GM10248 (cell line): ENCODE measurements around the gene TACC2.

Experiments
- CTCF ChIA-PET: fragments of 300-600 bp; sonication (Branson Sonifier 250); formaldehyde crosslinking; extraction: SDS; loops from one replicate; lab custom pipeline; 2021; ENCODE audit warnings: antibody characterized with exemption; lab: Yijun Ruan, JAX
- POLR2A ChIA-PET: fragments of 350-650 bp; sonication (Branson Sonifier 250); formaldehyde crosslinking; extraction: SDS; loops from one replicate; lab custom pipeline; 2020; ENCODE audit warnings: antibody characterized with exemption; lab: Yijun Ruan, JAX
- DNase-seq: peaks from one replicate; pipeline ENCODE4 v3.0.0; 2012; ENCODE audit errors: extremely low spot score
- TF ChIP-seq, protein P1 (sequence below): IDR thresholded peaks from 2 replicates; pipeline ENCODE4 v1.5.1; 2012; ENCODE audit warnings: mild to moderate bottlenecking, low read depth; ENCODE audit errors: extremely low read depth, missing control alignments, control extremely low read depth

TACC2 gene

DNA sequence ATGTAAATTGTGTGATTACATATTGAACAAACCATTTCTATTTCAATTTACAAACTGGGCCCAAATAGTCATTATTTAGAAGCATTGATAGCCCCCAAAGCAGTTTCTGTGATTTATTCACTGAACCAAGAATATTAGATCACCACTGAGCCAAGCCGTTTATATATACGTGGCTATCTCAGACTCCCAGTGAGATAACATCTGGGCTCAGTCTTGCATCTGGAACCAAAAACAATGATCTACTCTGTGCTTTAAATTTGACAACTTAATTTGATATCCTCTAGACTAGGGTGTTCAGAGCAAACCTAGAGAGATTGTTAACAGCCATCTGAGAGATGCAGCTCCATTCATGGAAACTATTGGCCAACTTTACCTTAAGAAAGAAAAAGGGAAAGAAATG, 240.7 kb downstream of the TACC2 start:
- POLR2A ChIA-PET = no interaction called here
- CTCF ChIA-PET = no interaction called here
- TF ChIP-seq, protein P1, sequence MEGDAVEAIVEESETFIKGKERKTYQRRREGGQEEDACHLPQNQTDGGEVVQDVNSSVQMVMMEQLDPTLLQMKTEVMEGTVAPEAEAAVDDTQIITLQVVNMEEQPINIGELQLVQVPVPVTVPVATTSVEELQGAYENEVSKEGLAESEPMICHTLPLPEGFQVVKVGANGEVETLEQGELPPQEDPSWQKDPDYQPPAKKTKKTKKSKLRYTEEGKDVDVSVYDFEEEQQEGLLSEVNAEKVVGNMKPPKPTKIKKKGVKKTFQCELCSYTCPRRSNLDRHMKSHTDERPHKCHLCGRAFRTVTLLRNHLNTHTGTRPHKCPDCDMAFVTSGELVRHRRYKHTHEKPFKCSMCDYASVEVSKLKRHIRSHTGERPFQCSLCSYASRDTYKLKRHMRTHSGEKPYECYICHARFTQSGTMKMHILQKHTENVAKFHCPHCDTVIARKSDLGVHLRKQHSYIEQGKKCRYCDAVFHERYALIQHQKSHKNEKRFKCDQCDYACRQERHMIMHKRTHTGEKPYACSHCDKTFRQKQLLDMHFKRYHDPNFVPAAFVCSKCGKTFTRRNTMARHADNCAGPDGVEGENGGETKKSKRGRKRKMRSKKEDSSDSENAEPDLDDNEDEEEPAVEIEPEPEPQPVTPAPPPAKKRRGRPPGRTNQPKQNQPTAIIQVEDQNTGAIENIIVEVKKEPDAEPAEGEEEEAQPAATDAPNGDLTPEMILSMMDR = no peak
- no peak for DNase-seq

DNA sequence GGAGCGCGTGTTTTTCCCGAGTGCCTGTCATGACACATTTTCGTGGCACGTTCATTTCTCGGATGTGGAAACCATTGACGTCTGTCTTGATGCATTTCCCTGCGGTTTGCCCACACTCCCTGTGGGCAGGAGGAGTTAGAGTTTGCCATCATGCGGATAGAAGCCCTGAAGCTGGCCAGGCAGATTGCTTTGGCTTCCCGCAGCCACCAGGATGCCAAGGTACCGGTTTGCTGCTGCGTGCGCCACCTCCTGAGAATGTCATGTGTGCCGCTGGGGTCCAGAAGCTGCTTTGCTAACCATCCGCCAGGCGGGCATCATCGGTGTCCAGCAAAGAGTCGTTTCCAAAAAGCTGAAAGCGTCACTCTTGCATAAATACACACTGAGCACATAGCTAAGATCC, 241.3 kb downstream of the TACC2 start:
- CTCF ChIA-PET = no interaction called here
- no peak for DNase-seq
- POLR2A ChIA-PET = no interaction called here
- TF ChIP-seq, protein P1 = no peak

DNA sequence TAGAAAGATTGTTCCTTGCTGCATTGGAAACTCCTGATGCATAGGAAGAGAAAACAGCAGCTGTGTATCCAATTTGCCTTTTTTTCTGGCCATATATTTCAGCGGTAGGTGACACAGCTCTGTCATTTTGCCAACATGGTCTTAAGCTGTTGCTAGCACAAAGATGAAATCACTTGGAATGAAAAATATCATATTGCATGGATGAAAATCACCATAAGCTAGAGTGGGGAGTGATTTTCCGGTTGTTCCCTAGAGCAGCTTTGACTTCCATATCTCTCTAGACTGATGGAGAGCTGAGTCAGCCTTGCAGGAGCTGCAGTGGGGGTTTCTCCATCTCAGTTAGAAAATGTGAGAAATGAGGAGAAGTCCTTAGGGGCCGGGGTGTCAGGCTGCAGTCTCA, 243.8 kb downstream of the TACC2 start:
- TF ChIP-seq, protein P1 = no peak
- no peak for DNase-seq
- ChIA-PET POLR2A (no interaction called here), CTCF (interaction anchor here (1.0 to 1.3 kb wide), 2 partner anchors 9 to 35 kb away, joined by 3 to 5 read pairs; no protein-coding TSS in a partner anchor)

DNA sequence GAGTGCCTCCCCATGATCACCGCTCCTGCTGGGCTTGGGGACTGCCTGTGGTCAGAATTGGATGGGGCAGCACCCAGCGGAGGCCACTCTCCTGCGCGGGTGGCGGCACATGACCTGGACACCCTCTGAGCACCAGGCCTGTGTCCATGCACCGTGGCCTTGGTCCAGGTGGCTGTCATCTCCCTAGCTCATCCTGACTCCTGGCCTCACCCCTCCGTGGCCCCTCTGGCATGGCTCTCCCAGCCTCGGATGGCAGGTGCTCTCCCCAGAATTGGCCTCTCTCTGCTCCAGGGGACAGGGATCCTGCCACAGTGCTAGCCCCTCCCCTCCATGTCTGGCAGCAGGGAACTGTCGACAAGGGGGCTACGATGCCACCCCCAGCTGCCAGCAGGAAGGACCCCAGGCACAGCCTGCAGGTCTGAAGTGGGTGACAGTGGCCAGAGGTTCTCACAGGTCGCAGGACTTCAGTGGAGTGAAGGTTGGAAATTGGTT, 244.9 kb downstream of the TACC2 start:
- CTCF ChIA-PET = interaction anchor here (1.0 kb wide), 2 partner anchors 34 to 65 kb away, joined by 3 read pairs; no protein-coding TSS in a partner anchor
- TF ChIP-seq, protein P1 = no peak
- POLR2A ChIA-PET = no interaction called here
- no peak for DNase-seq

DNA sequence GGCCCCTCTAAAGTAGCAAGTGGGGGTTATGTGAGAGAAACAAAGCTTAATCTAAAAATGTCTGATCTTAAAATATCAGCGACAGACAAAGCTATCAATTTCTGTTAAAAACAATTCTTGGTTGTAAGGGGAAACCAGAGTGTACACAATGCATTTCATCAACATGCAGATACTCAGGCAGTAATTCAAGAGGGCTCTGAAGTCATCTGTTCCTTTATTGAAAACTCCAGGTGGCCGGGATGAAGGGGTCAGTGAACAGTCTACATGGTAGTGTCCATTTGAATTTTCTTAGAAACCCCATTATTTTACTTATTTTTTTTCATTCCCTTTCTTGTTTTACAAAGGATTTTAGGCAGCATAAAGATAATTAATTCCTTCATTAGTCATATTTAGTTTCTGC, 245.5 kb downstream of the TACC2 start:
- ChIA-PET CTCF (interaction anchor here (1.0 kb wide), 2 partner anchors 34 to 64 kb away, joined by 3 read pairs; no protein-coding TSS in a partner anchor), POLR2A (no interaction called here)
- TF ChIP-seq, protein P1 = no peak
- DNase-seq = no peak

DNA sequence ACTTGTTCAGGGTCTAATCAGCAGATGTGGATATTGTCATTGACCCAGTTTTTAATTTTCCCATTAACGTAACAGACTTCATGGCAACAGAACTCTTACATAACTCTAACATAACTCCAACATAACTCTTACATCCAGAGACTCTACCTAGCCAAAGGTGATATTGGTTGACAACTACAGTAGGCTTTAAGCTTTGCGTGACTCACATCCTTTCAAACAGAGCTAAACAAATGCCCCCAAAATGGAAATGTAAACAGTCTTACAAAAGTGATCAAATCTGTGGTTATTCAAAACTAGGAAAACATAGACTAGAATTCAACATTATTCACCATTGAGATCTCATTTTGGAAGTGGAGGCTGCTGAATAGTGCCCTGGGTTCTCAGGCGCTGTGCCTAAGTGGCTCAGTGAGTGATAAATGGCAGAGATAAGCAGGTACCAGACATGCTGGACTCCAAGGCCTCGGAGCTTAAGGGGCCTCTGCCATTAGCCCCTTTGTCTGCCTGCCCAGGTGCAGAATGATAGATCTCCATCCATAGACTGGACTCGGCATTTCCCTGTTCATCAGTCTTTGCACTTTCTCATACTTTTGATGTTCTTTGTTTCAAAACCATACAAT, 247.8 kb downstream of the TACC2 start:
- TF ChIP-seq, protein P1 = no peak
- ChIA-PET CTCF (interaction anchor here (1.5 kb wide), 1 partner anchor 31 kb away, joined by 3 read pairs; no protein-coding TSS in a partner anchor), POLR2A (no interaction called here)
- no peak for DNase-seq
